Thyroid gland (tissue), 4 donors: Measurements from ENCODE around the gene KASH5. TPM values are rescaled to one million over a fixed set of nuclear protein-coding genes. Genes with fewer than 3 reads are reported as not detected.

ENCODE experiments used
- DNase-seq, 2 donors: peaks; one replicate each; pipeline ENCODE4 v3.0.0-alpha.2; 2019
- H3K27ac ChIP-seq, 3 donors: fragments of 200-600 bp; sonication (generic); 1 replicate in 2 of 3; 2 replicates in 1 of 3; pipeline ENCODE4 v1.5.1; 2016 to 2019; ENCODE audit warnings: mild to moderate bottlenecking in 1 of 3, moderate library complexity in 1 of 3
- H3K27me3 ChIP-seq: fragments of 200-600 bp; sonication (generic); one replicate; pipeline ENCODE4 v1.5.1; 2019
- H3K36me3 ChIP-seq, 2 donors: fragments of 200-600 bp; sonication (generic); one replicate each; pipeline ENCODE4 v1.5.1; 2016 to 2019
- H3K4me1 ChIP-seq, 2 donors: fragments of 200-600 bp; sonication (generic); one replicate each; pipeline ENCODE4 v1.5.1; 2017 to 2019
- H3K4me3 ChIP-seq, 3 donors: fragments of 200-600 bp; sonication (generic); replicated peaks in 1 of 3; 1 replicate in 2 of 3; 2 replicates in 1 of 3; pipeline ENCODE4 v1.5.1; 2016; ENCODE audit warnings: mild to moderate bottlenecking in 1 of 3
- H3K9me3 ChIP-seq: fragments of 200-600 bp; sonication (generic); one replicate; pipeline ENCODE4 v1.5.1; 2017
- POLR2A ChIP-seq, 2 donors: fragments of 450-650 bp; IDR thresholded peaks; one replicate each; pipeline ENCODE4 v1.6.1; 2017; ENCODE audit warnings: antibody characterized with exemption in 2 of 2, mild to moderate bottlenecking in 2 of 2, moderate library complexity in 1 of 2
- WGBS, 2 donors: methylation state at CpG; one replicate each; pipeline ENCODE4 v1.1.5; 2017; 5-methylcytosine and 5-hydroxymethylcytosine counted together
- intact Hi-C: fragments of 100-400 bp; cut with DNase I; formaldehyde crosslinking; loops from one replicate; pipeline ENCODE4 v1.15.1; 2023
- total RNA-seq, 4 donors: library from RNA; depleted of rRNA; stranded (reverse); fragments of >200 nt; gene quantifications; one replicate each; pipeline ENCODE4 v1.2.3, GENCODE V29; 2016
- TF ChIP-seq, protein P1 (sequence below), 6 experiments: fragments of 200-600 bp in 3 of 6; fragments of 450-650 bp in 3 of 6; sonication (generic) in 3 of 6; IDR thresholded peaks; one replicate each; pipeline ENCODE4 v1.5.1; 2016 to 2019; ENCODE audit warnings: antibody characterized with exemption in 6 of 6, mild to moderate bottlenecking in 2 of 6, inconsistent platforms in 1 of 6, moderate library complexity in 1 of 6

Gene KASH5
- total RNA-seq, 4 donors from 2014 or later = 1.3 TPM; not detected in 3

DNA sequence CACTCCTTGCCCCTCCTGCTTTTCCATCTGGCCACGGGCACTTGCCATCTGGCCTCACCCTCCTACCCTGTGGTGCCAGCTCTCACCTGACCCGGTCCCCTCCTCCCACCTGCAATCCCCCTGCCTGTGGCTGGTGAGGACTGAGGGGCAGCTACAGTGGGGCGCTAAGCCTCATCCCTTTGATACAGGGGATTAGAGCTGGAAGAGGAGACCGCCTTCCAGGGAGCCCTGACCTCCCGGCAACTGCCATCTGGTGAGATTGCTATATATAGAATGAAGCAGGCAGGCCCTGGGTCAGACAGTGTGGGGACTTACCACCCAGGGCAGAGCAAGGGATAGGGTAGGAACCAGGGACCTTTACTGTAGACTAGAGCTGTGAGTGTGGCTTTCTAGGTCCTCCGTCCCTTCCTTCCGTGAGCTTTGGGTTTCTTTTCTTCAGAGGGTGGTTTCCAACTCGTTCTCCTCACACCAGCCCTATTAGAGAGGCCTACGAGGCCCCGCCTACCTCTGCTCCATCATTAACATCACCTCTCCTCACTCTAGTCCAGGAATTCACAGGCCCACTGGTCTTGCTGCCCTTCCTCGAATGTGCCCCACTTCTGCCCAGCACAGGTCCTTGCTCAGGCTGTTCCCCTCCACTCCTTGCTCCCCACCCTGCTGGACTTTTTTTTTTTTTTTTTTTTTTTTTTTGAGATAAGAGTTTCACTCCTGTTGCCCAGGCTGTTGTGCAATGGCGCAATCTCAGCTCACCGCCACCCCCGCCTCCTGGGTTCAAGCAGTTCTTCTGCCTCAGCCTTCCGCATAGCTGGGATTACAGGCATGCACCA lies 7.7 kb downstream of the KASH5 start:
- 78 to 79% methylated on average over 15 of the region's 15 CpGs for WGBS, 2 donors
- Histone ChIP-seq H3K4me1 (peaks cover 0 to 5% of the 10 kb centered on the region in 2 donors), H3K27me3 (no peaks in the 10 kb centered on the region), H3K27ac (no peak overlapping the region), H3K9me3 (no peaks in the 10 kb centered on the region), H3K4me3 (no peak overlapping the region), H3K36me3 (no peaks in the 10 kb centered on the region)
- intact Hi-C loops = no loop called here
- DNase-seq = no peak
- TF ChIP-seq POLR2A (IDR thresholded peaks at IDR 0.05) = no peak
- TF ChIP-seq, protein P1, sequence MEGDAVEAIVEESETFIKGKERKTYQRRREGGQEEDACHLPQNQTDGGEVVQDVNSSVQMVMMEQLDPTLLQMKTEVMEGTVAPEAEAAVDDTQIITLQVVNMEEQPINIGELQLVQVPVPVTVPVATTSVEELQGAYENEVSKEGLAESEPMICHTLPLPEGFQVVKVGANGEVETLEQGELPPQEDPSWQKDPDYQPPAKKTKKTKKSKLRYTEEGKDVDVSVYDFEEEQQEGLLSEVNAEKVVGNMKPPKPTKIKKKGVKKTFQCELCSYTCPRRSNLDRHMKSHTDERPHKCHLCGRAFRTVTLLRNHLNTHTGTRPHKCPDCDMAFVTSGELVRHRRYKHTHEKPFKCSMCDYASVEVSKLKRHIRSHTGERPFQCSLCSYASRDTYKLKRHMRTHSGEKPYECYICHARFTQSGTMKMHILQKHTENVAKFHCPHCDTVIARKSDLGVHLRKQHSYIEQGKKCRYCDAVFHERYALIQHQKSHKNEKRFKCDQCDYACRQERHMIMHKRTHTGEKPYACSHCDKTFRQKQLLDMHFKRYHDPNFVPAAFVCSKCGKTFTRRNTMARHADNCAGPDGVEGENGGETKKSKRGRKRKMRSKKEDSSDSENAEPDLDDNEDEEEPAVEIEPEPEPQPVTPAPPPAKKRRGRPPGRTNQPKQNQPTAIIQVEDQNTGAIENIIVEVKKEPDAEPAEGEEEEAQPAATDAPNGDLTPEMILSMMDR (IDR thresholded peaks at IDR 0.05) = no peak

DNA sequence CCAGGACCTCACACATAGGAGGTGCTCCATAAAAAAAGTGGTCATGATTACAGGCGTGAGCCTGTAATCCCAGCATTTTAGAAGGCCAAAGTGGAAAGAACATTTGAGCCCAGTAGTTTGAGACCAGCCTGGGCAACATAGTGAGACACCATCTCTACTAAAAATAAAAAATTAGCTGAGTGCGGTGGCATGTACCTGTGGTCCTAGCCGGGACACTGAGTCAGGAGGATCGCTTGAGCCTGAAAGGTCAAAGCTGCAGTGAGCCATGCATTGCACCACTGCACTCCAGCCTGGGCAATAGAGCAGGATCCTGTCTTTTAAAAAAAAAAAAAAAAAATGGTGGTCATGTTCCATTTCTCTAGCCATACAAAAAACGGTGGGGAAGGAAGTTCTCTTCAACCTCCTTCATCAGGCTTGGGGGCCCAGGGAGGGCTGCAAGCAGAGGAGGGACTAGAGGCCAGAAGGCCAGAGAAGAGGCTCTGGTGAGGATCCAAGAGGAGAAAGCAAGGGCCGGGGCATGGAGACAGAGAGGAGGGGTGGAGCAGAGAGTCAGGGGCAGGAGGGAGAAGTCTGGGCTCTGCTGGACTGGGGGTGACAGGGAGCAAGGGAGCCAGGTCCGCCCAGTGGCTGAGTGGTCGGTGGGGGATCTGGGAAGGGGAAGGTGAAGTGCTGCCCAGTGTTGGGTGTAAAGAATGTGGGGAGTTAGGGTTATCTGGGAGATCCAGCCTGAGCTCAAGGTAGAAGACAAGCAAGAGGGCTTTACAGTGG lies 8.9 kb downstream of the KASH5 start:
- Histone ChIP-seq H3K4me3 (no peak overlapping the region), H3K36me3 (no peaks in the 10 kb centered on the region), H3K27me3 (no peaks in the 10 kb centered on the region), H3K4me1 (peaks cover 0 to 5% of the 10 kb centered on the region in 2 donors), H3K9me3 (no peaks in the 10 kb centered on the region), H3K27ac (no peak overlapping the region)
- DNase-seq = no peak
- TF ChIP-seq POLR2A (IDR thresholded peaks at IDR 0.05) = no peak
- TF ChIP-seq, protein P1 (IDR thresholded peaks at IDR 0.05) = no peak
- WGBS, 2 donors = 75 to 79% methylated on average over 8 of the region's 8 CpGs
- intact Hi-C loops = no loop called here

DNA sequence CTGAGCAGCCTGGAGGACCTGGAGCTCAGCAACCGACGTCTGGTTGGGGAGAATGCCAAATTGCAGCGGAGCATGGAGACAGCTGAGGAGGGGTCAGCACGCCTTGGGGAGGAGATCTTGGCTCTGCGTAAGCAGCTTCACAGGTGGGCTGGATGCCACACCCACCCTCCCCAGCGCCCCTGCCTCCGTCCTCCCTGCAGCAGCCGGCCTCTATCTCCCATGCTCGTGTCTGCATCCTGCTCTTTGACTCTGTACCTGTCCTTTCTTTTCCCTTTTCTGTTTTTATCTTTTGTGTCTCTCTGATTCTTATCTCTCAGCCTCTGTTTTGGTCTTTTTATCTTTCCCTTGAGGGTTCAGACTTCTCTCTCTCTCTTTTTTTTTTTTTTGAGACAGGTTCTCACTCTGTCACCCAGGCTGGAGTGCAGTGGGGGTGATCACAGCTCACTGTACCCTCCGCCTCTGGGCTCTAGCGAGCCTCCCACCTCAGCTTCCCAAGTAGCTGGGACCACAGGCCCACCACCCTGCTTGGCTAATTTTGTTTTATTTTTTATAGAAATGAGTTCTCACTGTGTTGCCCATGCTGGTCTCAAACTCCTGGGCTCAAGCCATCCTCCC lies 10.1 kb downstream of the KASH5 start:
- DNase-seq = peak in 1 of 2 donors; percentile 12
- no peaks in the 10 kb centered on the region for H3K9me3 ChIP-seq
- no peak for TF ChIP-seq POLR2A (IDR thresholded peaks at IDR 0.05)
- TF ChIP-seq, protein P1 (IDR thresholded peaks at IDR 0.05) = no peak
- H3K27ac ChIP-seq = no peak overlapping the region
- WGBS, 2 donors = 42 to 49% methylated on average over 11 of the region's 11 CpGs
- no peaks in the 10 kb centered on the region for H3K36me3 ChIP-seq
- intact Hi-C loops = no loop called here
- H3K27me3 ChIP-seq = no peaks in the 10 kb centered on the region
- peaks cover 0 to 5% of the 10 kb centered on the region in 2 donors for H3K4me1 ChIP-seq
- H3K4me3 ChIP-seq = no peak overlapping the region

DNA sequence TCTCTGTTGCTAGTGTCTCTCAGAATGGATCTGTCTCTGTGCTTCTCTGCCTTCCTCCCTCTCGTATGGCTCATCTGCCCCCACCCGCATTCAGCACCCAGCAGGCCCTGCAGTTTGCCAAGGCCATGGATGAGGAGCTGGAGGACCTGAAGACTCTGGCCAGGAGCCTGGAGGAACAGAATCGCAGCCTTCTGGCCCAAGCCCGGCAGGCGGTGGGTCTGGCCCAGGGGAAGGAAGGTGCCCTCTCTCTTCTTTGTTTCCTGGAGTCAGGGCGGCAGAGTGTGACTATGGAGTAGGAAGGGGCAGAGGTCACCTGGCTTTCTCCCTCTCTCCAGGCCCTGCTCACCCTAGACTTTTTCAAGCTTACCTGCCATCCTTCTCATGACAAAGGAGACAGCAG lies 10.9 kb downstream of the KASH5 start:
- TF ChIP-seq, protein P1 (IDR thresholded peaks at IDR 0.05) = no peak
- TF ChIP-seq POLR2A (IDR thresholded peaks at IDR 0.05) = no peak
- intact Hi-C loops = no loop called here

More for the DNA sequence above, 10.9 kb downstream of the KASH5 start:
- H3K4me3 ChIP-seq = no peak overlapping the region
- H3K4me1 ChIP-seq = peaks cover 0 to 5% of the 10 kb centered on the region in 2 donors
- H3K27me3 ChIP-seq = no peaks in the 10 kb centered on the region
- no peak for DNase-seq
- H3K36me3 ChIP-seq = no peaks in the 10 kb centered on the region
- no peak overlapping the region for H3K27ac ChIP-seq
- no peaks in the 10 kb centered on the region for H3K9me3 ChIP-seq
- WGBS, 2 donors = 78 to 86% methylated on average over 4 to 6 of the region's 6 CpGs
